HEK293T (cell line): Measurements from ENCODE around the gene DPP4.

Source experiments
- CTCF ChIA-PET: fragments of 350-600 bp; formaldehyde crosslinking; extraction: SDS; loops from one replicate; lab custom pipeline; 2021; ENCODE audit warnings: antibody characterized with exemption, inconsistent platforms; lab: Yijun Ruan, JAX
- POLR2A ChIA-PET: fragments of 350-600 bp; formaldehyde crosslinking; extraction: SDS; loops from one replicate; lab custom pipeline; 2020; ENCODE audit warnings: antibody characterized with exemption, inconsistent platforms; lab: Yijun Ruan, JAX
- DNase-seq: peaks from one replicate; pipeline ENCODE4 v3.0.0; 2012; ENCODE audit warnings: mixed read lengths; ENCODE audit errors: extremely low spot score
- ARNT ChIP-seq: fragments of 450-650 bp; IDR thresholded peaks from 2 replicates; pipeline ENCODE4 v1.6.1; 2017; ENCODE audit warnings: mild to moderate bottlenecking
- BHLHE40 ChIP-seq: fragments of 450-650 bp; IDR thresholded peaks from 2 replicates; pipeline ENCODE4 v1.6.1; 2016; ENCODE audit warnings: mild to moderate bottlenecking, moderate library complexity, borderline replicate concordance
- CTBP1 ChIP-seq: fragments of 450-650 bp; IDR thresholded peaks from 2 replicates; pipeline ENCODE4 v1.6.1; 2016; ENCODE audit warnings: borderline replicate concordance
- ELF4 ChIP-seq: fragments of 450-650 bp; IDR thresholded peaks from 2 replicates; pipeline ENCODE4 v1.6.1; 2017; ENCODE audit warnings: antibody characterized with exemption
- FOXA1 ChIP-seq: fragments of 450-650 bp; IDR thresholded peaks from 2 replicates; pipeline ENCODE4 v1.6.1; 2016; ENCODE audit warnings: mild to moderate bottlenecking
- FOXK2 ChIP-seq: fragments of 450-650 bp; IDR thresholded peaks from 2 replicates; pipeline ENCODE4 v1.6.1; 2016; ENCODE audit warnings: mild to moderate bottlenecking
- FOXM1 ChIP-seq: fragments of 450-650 bp; IDR thresholded peaks from 2 replicates; pipeline ENCODE4 v1.6.1; 2017; ENCODE audit warnings: mild to moderate bottlenecking, borderline replicate concordance
- HDGF ChIP-seq: fragments of 450-650 bp; IDR thresholded peaks from 2 replicates; pipeline ENCODE4 v1.6.1; 2017; ENCODE audit warnings: antibody characterized with exemption, borderline replicate concordance
- L3MBTL2 ChIP-seq: fragments of 450-650 bp; conservative IDR thresholded peaks from 2 replicates; pipeline ENCODE4 v1.6.1; 2016; ENCODE audit warnings: mild to moderate bottlenecking
- LEF1 ChIP-seq: fragments of 450-650 bp; IDR thresholded peaks from 2 replicates; pipeline ENCODE4 v1.6.1; 2017; ENCODE audit warnings: mild to moderate bottlenecking, borderline replicate concordance
- NFRKB ChIP-seq: fragments of 450-650 bp; IDR thresholded peaks from 2 replicates; pipeline ENCODE4 v1.6.1; 2016; ENCODE audit warnings: mild to moderate bottlenecking, moderate library complexity
- PKNOX1 ChIP-seq: fragments of 450-650 bp; IDR thresholded peaks from 2 replicates; pipeline ENCODE4 v1.6.1; 2016
- SP1 ChIP-seq: fragments of 450-650 bp; IDR thresholded peaks from 2 replicates; pipeline ENCODE4 v1.6.1; 2017
- SUZ12 ChIP-seq: fragments of 450-650 bp; IDR thresholded peaks from 2 replicates; pipeline ENCODE4 v1.6.1; 2016; ENCODE audit warnings: mild to moderate bottlenecking
- TARDBP ChIP-seq: fragments of 450-650 bp; IDR thresholded peaks from 2 replicates; pipeline ENCODE4 v1.6.1; 2016
- ZNF384 ChIP-seq: fragments of 450-650 bp; IDR thresholded peaks from 2 replicates; pipeline ENCODE4 v1.6.1; 2016

Gene DPP4

GRCh38 chr2:162014751-162015150 lies 59.3 kb downstream of the DPP4 start:
- ChIA-PET CTCF (no interaction called here), POLR2A (no interaction called here)
- TF ChIP-seq FOXK2 (no peak), HDGF (no peak), NFRKB (no peak), SP1 (no peak), ZNF384 (no peak), ARNT (no peak), FOXM1 (no peak), FOXA1 (no peak)
- no peak for DNase-seq

DNA sequence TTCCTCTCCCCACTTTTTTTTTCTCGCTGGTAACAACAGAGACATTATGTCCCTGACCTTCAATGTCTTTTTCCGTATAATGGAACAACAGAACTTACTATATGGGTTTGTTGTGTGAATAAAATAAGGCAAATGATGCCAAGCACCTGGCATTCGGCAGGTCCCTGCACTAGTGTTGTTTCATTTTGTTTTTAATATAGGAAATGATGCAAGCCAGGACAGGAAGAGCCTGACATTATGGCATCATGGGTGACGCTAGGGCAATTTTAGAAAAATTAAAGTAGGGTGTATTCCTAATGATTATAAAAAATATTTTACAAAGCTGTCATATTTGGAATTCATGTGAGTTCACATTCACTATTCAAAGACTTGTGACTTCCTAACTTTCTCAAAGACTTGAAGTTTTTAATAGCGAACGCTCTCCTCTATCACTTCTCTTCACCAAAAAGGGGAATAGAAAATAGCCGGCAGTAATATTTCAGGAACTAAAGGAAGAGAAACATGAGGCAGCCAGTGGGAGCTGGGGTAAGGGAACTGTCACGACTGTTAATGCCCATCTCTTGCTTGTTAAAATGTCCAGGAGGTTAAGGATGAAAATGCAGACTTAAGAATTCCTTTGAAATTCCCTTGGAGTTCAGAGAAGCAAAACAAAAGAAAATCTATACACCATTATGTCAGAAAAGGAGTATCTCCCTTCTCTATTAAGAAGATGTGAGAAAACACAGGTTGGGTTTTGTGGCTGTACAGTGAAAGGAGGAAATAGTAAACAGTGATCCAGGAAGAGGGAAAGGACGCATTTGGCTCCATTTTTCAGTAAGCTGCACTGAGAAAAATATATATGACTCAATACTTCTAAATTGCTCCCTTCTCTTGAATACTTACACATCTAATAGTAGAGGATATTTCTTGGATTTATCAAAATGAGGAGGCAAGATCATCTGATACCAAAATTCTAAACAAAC lies 60.2 kb downstream of the DPP4 start:
- ChIA-PET POLR2A (no interaction called here), CTCF (no interaction called here)
- TF ChIP-seq FOXK2 = no peak
- TF ChIP-seq NFRKB = no peak
- TF ChIP-seq HDGF = no peak
- no peak for TF ChIP-seq FOXA1
- DNase-seq = no peak

DNA sequence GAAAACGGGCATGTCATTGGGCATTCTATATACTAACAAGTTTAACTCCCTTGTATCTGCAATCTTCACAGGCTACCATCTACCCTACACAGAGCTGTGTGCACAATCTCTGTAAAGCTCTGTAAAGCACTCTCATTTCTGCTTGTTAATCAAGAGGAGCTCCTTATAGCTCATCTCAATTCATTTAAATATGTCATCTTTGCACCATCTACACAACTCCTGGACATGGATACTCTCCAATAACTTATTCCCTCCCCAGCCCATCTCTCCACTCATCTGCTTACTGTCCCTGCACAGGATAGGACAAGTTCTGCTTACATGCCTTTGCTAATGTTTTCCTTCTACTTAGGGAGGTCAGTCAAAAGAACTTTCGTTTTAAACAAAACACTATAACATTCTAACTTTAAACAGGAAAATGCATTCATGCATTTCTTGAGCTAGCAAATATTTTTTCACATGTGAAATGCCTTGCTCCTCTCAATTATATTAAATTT lies 61.4 kb downstream of the DPP4 start:
- ChIA-PET CTCF (no interaction called here), POLR2A (no interaction called here)
- TF ChIP-seq HDGF (no peak), BHLHE40 (no peak), FOXK2 (no peak), LEF1 (no peak), CTBP1 (no peak), FOXM1 (no peak), PKNOX1 (no peak), SP1 (no peak), ARNT (no peak), TARDBP (no peak), L3MBTL2 (no peak), FOXA1 (no peak), NFRKB (no peak), ZNF384 (no peak)
- no peak for DNase-seq

DNA sequence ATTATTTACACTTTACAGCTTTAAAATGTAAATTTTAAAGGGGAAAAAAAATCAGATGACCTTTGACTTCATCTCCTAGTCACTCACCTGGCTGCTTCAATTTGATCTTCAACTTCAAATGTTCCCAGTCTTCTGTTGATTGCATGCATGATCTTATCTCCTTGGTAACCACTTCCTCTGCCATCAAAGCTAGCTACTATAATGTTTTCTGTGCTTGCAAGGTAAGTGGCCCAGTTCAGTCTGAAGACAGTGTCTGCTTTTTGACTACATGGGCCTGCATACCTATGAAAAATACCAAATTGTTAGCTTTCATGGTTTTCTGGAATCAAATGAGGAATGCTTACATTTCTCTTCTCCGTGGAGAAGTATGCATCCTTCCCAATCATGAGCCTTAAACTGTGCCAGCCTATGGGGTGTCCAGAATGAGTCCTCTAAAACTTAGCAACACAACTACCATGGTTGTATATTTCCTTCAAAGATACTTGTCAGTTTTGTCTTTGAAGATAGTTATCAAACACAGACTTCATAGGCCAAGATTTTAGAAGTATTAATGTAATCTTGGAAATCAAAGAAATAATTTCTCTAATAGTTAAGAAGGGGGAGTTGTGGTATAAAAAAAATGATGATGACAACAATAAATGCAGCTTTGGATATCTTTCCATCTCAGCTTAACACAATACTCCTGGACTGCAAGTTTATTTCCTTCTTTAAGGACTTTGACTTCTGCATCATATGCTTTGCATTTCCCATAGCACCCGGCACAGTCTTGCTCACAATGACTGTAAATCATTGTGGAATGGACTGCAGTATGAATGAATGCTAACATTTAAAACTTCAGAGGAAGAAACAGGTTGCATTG lies 62.1 kb downstream of the DPP4 start:
- ChIA-PET POLR2A (no interaction called here), CTCF (no interaction called here)
- TF ChIP-seq TARDBP = no peak
- TF ChIP-seq LEF1 = no peak
- TF ChIP-seq ARNT = no peak
- no peak for TF ChIP-seq NFRKB
- no peak for TF ChIP-seq FOXA1
- TF ChIP-seq CTBP1 = no peak
- no peak for TF ChIP-seq PKNOX1
- no peak for DNase-seq

DNA sequence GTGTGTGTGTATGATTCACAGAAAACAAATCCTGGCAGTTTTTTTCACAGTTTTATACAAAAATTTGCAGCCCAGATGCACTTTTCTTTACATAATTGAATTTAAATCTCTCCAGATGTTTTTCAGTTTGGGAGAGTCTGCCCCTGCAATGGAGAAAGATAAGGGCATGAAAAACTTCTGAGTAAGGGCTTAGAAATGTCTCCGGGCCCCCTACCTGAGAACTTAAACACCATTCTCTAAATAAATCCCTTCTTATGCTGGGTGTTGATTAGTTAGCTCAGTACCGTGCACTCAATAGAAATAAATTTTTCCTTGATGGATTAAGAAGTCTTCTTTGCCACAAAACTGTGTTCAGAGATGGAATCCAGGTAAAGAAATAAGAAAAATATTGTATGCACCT lies 64.5 kb downstream of the DPP4 start:
- no peak for TF ChIP-seq TARDBP
- TF ChIP-seq FOXM1 = no peak
- TF ChIP-seq L3MBTL2 = no peak
- no peak for TF ChIP-seq FOXA1
- no peak for TF ChIP-seq CTBP1
- no peak for TF ChIP-seq ELF4
- TF ChIP-seq HDGF = no peak
- no peak for TF ChIP-seq ARNT
- TF ChIP-seq SUZ12 = no peak
- no peak for TF ChIP-seq FOXK2
- TF ChIP-seq PKNOX1 = no peak
- no peak for TF ChIP-seq ZNF384
- no peak for DNase-seq
- ChIA-PET POLR2A (no interaction called here), CTCF (no interaction called here)

DNA sequence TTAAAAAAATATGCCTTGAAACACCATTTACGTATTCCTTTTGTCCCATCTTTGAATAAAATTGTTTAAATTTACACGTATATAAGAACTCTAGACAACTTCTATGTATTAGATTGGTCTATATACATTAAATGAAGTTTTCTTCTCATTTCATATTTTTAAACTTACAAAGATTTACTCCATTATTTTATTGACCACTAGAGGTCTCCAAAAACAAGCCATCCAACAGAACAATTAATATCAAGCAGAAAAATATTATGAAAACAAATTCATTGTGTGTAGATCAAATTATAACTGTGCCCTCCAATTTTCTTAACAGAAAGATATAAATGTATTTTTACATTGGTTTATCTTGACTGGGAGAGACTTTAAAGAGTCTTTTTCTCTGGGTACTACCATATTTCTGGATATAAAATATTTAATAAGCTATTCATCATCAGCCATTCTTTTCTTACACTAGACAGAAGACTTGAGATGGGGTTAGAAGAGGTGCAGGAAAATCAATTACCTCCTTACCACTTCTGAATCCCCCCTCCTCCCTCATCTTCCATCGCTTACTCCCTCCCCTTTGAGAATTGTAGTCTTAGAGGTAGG lies 66.5 kb downstream of the DPP4 start:
- POLR2A ChIA-PET = no interaction called here
- no peak for DNase-seq
- TF ChIP-seq LEF1 (no peak), FOXK2 (no peak), ZNF384 (no peak), L3MBTL2 (no peak), ELF4 (no peak), SUZ12 (no peak), BHLHE40 (no peak), CTBP1 (no peak), PKNOX1 (no peak), ARNT (no peak), FOXM1 (no peak), FOXA1 (no peak), SP1 (no peak), NFRKB (no peak), HDGF (no peak), TARDBP (no peak)
- CTCF ChIA-PET = no interaction called here
